CD4-positive, alpha-beta T cell treated with Interleukin-10 for 1 hour (primary cell): ENCODE results near the gene MAST3.
A peak's percentile ranks its signal among the peaks of the same experiment; 100 is the strongest.

Source experiments
- DNase-seq: peaks from one replicate; pipeline ENCODE4 v3.0.0-alpha.2; 2020

The MAST3 gene

DNA sequence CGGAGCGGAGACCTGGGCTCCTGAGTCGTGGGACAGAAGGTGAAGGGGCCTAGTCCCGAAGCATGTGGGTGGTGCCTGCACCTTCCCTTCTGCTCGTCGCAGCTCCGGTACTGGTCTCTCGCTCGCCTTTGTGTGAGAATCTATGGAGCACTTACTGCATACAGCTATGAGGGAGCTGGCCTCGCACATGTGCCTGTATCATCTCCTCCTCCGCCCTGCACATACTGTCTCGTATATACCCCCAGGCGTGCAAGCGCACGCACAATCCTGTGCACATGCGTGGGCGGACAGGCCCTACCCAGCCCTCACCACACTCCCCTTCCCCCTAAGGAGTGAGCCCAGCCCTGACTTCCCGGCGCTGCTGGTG, 64.0 kb downstream of the MAST3 start:
- DNase-seq: no peak

DNA sequence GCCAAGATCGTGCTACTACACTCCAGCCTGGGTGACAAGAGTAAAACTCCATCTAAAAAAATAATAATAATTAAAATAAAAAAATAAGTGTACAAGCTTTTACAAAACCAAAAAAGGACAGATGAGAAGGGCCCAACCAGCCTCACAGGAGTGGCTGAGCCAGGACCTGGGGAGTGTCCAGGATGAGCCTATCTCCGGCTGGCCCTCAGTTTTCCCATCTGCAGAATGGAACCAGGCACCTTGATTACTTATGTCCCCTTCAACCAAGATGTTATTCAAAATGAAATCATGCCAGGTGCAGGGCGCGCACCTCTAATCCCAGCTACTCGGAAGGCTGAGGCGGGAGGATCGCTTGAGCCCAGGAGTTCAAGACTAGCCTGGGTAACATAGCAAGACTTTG, 66.5 kb downstream of the MAST3 start:
- DNase-seq: no peak

DNA sequence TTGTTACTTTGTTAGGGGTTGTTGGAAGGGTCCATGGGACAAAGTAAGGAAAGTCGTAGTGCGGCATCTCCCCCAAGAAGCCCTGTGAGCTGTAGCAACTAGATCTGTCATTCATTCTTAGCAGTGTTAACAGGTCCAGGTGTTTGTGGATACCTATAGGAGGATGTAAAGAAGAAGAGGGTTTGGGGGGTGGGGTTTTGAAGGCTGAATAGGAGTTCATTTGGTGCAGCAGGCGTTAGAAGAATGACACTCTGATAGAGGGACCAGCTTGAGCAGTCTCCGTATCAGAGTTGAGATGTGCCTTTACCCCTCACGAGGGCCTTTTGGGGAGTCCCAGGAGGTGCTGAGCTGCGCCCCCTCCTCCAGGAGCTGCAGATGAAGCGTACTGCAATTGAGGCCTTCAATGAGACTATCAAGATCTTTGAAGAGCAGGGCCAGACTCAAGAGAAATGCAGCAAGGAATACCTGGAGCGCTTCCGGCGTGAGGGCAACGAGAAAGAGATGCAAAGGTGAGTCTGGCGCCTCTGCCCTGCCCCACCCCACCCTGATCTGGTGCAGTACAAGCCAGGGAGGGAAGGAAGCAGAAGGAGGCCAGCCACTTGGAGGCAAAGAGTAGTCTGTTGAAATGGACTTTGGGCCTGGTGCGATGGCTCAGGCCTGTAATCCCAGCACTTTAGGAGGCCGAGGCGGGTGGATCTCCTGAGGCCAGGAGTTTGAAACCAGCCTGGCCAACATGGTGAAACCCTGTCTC, 68.4 kb downstream of the MAST3 start:
- no peak for DNase-seq

DNA sequence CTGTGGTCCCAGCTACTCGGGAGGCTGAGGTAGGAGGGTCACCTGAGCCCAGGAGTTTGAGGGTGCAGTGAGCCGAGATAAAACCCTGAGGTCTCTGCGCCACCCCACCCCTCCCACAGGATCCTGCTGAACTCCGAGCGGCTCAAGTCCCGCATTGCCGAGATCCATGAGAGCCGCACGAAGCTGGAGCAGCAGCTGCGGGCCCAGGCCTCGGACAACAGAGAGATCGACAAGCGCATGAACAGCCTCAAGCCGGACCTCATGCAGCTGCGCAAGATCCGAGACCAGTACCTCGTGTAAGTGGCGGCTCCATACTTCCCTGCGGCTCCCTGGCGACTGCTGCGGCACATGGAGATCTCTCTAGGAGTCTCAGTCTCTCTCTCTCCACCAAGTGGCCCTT, 69.4 kb downstream of the MAST3 start:
- no peak for DNase-seq

DNA sequence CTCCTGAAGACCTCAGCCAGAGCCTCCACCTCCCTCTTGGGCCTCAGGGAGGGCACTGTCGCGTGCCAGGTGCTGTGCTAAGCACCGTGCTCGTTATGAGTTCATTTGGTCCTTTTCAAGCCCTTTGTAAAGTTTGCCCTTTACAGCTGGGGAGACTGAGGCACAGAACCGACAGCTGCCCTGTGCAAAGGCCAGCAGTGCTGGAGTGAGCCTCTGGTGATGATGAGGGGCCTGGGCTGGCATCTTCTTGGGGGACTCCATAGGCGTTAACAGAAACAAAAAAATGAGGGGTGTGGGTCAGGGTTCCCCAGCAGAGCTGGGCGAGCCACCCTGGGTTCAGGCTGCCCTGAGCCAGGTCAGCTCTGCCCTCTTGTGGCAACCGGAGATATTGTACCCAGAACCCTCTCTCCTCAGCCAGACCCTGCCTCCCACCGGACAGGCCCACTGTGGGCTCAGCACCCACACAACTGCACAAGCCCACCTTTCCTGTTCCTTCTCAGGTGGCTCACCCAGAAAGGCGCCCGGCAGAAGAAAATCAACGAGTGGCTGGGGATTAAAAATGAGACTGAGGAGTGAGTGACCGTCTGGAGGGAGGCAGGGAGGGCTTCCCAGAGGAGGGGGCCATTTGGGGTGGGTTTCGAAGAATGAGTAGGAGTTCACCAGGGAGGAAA, 70.5 kb downstream of the MAST3 start:
- peak; percentile 73 for DNase-seq

DNA sequence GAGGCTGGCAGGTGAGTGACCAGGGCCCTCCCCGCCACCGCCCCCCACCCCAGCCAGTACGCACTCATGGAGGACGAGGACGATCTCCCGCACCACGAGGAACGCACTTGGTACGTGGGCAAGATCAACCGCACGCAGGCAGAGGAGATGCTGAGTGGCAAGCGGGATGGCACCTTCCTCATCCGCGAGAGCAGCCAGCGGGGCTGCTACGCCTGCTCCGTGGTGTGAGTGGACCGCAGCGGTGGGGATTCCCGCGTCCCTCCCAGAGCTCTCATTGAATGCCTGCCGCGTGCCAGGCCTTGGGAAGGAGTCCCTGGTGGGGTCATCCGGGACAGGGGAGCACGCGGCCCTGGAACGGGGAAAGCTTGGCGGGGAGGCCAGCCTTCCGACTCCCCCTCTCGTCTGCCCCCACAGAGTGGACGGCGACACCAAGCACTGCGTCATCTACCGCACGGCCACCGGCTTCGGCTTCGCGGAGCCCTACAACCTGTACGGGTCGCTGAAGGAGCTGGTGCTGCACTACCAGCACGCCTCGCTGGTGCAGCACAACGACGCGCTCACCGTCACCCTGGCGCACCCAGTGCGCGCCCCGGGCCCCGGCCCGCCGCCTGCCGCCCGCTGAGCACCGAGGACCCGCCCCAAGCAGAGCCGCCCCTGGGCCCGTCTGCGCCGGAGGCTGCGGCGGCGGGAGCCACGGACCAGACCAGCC, 71.2 kb downstream of the MAST3 start:
- no peak for DNase-seq

DNA sequence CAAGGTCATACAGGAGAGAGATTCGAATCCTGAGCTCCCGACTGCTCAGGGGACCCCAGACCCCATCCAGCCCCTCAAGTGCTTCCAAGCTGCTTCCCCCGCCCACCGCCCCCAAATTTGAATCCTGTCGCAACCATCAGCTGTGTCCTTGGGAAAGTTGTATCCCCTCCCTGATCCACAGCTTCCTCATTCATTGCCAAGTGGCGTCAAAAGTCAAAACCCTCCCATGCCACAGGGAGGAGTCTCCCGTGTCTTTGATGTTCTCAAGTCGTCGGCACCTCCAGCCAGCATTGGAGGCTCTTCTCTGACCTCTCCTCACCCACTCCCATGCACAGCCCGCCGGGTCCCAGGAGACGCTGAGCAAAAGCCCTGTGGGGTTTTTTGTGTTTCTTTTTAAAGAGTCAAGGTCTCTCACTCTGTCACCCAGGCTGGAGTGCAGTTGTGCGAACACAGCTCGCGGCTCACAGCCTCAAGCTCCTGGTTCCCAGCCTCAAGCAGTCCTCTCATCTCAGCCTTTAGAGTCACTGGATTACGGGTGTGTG, 73.2 kb downstream of the MAST3 start:
- no peak for DNase-seq

DNA sequence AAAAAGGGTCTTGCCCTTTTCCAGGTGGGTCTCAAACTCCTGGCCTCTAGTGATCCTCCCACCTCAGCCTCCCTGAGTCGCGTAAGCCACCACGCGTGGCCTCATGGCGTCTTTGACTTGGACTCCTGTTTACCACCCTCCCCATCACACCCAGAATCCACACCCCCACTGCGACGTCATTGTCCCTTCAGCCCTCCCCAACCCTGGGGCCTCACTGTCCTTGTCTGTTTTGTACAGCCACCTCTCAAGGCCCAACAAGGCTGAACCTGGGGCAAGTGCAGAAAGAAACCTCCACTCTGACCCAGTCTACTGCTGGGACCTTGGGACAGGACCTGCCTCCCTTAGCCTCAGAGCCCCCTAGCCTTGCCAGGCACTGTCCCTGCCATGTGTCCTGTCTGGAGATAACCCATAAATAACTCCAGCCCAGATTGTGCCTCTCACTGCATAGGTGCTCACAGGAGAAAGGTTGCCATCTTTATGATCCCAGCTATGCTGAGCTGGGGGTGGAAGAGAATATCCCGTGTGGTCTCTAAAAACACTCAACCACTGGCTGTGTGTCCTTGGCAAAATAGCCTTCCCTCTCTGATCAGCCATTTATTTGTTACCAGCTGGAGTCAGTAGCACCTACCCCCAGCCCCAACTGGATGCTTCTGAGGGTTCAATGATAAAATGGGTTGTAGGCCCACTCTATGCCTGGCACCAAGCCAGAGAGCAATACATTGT, 74.2 kb downstream of the MAST3 start:
- no peak for DNase-seq

DNA sequence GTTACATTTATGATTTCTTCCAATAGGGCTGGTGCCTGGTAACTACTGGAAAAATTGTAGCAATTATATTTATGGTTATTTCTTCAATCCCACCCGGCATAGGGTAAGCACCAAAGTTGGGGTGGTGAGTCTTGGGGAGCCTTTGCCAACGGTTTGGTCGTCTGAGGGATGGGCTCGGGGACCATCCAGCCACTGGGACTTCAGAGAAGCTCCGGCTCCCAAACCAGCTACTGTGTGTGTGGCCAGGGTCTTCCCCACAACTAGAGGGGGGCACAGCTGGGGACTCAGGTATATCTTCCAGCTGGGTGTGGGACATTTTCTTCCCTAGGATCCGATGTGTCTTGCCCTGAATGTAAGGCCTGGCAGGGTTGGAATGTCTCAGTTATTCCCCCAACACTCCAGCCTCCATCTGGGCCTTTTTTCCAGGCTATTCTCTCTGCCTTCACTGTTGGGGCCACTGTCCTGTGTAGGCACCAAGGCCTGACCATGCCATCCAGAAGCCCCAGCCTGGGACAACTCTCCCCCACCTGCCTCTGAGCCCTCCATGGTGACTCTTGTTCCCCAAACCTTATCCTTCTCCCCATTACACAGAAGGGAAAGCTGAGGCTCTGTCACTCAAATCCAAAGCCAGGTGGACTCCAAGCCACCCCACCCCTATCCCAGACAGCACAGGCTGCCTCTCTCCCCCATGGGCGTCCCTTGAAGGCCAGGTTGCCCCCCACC, 74.9 kb downstream of the MAST3 start:
- no peak for DNase-seq

DNA sequence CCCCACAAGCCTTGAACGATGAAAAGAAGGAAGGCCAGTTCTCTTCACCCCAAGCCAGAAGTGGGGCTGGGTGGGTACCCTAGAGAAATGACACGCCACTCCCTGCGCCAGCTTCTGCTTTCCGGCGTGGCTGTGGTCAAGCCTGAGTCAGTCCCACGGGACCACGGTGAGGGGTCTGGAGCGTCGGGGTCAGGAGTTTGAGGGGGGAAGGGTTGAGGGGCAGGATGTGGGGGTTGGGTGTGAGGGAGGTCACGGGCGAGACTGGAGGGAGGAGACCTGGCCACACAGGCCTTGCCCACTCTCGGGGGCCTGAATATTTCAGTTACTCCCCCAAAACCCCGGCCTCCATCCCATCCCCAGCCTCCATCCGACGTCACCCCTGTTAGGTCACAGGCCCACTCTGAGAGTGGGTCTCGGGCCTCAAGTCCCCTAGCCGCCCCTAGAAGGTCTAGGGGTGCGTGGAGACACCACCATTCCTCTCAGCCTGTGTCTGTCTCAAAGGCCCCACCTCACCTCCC, 75.5 kb downstream of the MAST3 start:
- peak; percentile 39 for DNase-seq

DNA sequence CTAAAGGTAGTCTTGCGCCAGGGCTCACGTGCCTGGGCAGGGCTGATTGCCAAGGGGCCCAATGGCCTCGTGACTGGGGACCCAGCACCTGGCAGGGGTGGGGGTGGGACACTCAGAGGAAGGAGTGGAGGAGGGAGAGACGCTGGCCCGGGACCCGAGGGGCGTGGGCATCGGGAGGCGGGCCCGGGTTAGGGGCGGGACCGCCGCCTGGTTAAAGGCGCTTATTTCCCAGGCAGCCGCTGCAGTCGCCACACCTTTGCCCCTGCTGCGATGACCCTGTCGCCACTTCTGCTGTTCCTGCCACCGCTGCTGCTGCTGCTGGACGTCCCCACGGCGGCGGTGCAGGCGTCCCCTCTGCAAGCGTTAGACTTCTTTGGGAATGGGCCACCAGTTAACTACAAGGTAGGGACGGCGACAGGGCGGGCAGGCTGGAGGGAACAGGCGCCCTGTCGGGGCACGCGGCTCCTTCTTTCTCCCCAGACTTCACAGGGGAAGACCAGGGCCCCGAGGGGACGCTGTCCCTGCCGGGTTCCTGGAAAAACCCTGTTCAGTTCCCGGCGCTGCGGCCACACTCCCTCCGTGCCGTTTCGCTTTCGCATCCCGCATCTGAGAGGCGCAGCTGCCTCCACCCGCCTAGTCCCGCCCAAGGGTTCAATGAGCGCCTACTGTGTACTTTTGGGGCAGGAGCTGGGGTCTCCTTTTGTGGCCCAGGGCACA, 76.2 kb downstream of the MAST3 start, which contains the start of gene IFI30:
TSS of gene IFI30 (plus strand) at position 242 of the 717 bp plus-strand sequence. CDS start at position 271, 29 bp downstream.
- peak; percentile 72 for DNase-seq

DNA sequence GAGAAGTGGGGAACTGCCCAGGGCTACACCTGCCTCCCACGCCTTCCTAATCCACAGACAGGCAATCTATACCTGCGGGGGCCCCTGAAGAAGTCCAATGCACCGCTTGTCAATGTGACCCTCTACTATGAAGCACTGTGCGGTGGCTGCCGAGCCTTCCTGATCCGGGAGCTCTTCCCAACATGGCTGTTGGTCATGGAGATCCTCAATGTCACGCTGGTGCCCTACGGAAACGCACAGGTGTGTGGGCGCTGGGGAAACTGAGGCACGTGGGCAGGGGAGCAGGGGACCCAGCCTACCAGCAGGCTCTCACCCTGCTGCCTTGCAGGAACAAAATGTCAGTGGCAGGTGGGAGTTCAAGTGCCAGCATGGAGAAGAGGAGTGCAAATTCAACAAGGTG, 77.4 kb downstream of the MAST3 start:
- DNase-seq: no peak

DNA sequence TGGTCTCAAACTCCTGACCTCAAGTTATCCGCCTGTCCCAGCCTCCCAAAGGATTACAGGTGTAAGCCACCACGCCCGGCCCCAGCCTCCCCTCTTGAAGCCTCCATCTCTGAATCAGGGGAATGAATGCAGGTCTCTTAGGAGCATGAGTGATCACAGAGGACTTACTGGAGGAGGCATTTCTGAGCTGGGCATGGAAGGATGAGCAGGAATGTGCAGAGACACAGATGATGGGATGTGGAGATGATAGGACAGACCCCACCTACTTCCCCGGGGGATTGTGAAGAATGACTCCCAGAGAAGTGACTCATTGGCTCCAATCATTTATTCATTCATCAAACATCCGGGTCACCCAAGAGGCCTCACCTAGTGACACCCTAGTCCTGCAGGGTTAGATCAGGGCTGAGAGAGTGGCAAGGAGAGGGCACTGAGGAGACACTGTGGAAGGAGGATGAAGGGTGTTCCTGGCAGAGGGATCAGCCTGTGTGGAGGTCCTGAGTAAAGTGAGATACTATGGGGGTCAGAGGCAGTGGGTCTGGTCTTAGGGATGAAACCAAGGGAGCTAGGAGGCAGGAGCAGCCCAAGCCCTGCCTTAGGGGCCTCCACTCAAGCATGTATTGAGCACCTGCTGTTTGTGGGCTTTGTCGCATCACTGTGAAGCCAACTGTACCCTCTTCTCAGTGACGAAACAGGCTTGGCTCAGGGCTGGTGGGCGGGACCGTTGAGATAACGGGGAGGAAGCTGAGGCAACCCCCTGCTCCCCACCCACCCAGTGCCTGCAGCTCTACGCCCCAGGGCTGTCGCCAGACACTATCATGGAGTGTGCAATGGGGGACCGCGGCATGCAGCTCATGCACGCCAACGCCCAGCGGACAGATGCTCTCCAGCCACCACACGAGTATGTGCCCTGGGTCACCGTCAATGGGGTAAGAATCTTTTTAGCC, 79.1 kb downstream of the MAST3 start:
- DNase-seq: no peak

DNA sequence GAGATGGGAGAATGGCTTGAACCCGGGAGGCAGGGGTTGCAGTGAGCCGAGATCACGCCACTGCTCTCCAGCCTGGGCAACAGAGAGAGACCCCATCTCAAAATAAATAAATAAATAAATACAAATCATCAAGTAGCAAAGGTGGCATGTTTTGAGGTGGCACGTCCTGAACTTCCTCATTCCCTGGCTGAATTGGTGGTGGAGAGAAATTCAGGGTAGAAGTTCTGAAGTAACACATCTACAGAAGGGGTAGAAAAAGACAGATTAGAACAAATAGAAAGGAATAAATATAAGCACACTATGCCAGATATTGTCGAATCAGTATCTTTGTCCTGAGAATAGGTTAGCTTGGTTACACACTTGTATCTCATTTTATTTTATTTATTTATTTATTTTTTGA, 82.4 kb downstream of the MAST3 start:
- no peak for DNase-seq

DNA sequence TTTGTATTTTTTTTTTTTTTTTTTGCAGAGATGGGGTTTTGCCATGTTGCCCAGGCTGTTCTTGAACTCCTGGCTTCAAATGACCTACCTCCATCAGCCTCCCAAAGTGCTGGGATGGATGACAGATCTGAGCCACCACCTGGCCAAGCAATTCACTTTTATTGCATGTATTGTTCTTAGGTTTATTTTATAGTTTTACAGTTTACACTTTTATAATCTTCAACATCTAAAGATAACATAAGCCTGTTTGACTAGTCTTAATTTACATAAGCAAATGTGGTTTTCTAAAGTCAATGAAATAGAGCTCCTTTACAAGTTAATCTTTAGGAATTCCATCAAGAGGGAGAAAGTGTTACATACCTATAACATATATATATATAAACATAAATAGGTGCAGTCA, 86.0 kb downstream of the MAST3 start:
- no peak for DNase-seq

DNA sequence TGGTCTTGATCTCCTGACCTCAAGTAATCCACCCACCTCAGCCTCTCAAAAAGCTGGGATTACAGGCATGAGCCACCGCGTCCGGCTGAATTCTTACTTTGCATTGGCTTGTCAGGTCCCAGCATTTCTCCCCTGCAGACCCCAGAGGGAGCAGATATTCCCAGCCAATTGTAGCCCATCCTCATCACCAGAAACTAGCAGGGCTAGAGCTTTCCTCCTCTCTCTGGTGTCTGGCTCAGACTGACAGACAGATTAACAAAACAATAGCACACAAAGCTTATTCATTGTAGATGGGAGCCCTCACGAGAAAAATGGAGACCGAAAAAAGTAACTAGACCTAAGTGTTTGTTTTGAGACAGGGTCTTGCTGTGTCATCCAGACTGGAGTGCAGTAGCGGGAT, 88.0 kb downstream of the MAST3 start:
- no peak for DNase-seq

DNA sequence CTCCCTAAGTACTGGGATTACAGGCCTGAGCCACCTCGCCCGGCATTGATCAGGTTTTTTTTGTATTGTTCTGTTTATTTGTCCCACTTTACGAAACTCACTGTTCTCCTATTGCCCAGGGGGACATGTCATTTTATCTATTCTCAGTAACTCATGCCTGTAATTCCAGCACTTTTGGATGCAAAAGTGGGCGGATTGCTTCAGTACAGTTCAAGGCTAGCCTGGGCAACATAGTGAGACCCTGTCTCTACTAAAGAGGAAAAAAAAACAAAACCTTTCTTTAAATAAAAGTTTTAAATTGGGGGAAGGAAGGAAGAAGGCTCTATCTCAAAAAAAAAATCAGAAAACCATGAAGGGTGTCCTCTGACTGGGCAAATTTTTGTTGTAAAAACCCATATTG, 92.7 kb downstream of the MAST3 start:
- no peak for DNase-seq

DNA sequence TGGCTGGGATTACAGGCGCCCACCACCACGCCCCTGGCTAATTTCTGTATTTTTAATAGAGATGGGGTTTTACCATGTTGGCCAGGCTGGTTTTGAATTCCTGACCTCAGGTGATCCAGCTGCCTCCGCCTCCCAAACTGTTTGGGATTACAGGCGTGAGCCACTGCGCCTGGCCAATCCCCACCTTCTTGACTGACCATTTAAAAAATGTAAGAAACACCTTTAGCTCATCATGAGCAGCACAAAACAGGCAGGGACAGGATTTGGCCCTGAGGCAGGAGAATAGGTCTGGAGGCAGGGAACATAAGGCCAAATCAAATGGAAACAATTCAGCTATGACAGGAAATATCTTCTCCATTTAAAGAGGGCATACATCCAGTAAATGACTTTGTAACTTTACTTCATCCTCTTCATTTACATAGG, 94.1 kb downstream of the MAST3 start:
- DNase-seq: no peak

DNA sequence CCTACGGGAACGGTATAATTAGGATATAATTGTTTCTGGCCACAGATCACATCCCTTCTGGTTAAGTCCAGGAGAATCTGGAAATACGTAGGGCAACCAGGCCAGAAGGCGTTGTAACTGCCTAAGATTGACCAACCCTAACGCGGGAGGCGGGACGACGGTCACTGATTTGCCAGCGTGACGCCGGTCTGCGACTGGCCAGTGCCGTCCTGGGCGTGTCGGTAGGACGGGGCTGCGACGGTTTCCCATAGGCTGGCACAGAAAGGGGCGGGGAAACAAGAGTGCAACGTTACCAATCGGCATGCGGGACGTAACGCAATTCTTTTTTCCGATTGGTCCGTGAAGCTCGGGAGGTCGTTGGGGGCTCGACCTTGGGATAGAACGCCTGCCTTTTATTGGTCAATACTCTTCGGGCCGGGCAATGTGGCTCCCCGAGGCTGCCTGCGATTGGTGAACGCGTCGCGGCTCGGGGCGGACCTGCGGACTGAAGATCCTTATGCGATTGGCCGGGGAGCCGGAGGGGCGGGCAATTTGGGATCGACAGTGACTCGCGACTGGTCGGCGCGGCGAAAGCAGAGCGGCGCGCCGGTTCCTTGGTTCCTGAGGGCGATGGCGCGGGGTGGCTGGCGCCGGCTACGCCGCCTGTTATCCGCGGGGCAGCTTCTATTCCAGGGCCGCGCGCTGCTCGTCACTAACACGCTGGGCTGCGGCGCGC, 95.3 kb downstream of the MAST3 start, which contains the start of gene MPV17L2:
TSS of gene MPV17L2 (plus strand) at position 546 of the 715 bp plus-strand sequence. CDS start at position 610, 64 bp downstream.
- DNase-seq: peak; percentile 100
